Activated T-cell treated with anti-CD3 and anti-CD28 coated beads, Interleukin-2, amount 50 U/mL, for 1 hour (primary cell): ENCODE measurements around the gene MS4A12.
"Not testable (repeated sequence)": the region's sequence is repeated elsewhere in the genome, so short reads cannot be mapped to it uniquely, and the experiment has no call there.

Experiments
- DNase-seq: peaks from one replicate; pipeline ENCODE4 v3.0.0-alpha.2; 2020

MS4A12 gene, protein sequence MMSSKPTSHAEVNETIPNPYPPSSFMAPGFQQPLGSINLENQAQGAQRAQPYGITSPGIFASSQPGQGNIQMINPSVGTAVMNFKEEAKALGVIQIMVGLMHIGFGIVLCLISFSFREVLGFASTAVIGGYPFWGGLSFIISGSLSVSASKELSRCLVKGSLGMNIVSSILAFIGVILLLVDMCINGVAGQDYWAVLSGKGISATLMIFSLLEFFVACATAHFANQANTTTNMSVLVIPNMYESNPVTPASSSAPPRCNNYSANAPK

DNA sequence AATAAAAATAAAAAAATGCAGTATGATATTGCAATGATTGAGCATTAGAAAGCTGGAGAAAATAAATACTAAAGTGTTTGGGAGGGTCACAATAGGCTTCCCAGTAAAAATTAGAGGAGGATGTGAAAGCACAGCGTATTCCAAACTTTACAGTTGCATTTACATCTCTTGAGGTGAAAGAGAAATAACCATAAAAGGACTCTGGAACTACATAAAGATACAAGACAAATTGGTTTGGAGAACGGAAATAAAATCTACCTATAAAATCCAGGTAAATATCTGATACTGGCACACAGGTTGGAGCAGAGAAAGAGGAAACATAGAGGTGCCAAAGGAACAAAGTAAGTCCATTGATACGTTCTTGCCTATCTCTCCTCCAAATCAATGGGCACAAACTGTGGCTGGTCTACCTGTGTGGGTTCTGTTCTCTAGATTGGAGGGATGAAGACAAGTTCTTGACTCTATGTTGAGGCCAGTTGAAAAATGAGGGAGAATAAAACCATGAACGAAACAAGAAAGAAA, at the start of gene MS4A12:
MS4A12 (plus strand) TSS at position 291 of the 522 bp plus-strand sequence. CDS start 4,541 bp downstream, outside the sequence.
- no peak for DNase-seq

DNA sequence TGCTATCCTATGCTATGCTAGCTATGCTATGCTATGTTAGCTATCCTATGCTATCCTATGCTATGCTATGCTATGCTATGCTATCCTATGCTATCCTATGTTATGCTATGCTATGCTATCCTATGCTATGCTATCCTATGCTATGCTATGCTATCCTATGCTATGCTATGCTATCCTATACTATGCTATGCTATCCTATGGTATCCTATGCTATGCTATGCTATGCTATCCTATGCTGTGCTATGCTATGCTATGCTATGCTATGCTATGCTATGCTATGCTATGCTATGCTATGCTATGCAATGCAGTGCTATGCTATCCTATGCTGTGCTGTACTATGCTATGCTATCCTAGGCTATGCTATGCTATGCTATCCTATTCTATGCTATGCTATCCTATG, 45.5 kb upstream of the MS4A12 start:
- DNase-seq, result no peak

DNA sequence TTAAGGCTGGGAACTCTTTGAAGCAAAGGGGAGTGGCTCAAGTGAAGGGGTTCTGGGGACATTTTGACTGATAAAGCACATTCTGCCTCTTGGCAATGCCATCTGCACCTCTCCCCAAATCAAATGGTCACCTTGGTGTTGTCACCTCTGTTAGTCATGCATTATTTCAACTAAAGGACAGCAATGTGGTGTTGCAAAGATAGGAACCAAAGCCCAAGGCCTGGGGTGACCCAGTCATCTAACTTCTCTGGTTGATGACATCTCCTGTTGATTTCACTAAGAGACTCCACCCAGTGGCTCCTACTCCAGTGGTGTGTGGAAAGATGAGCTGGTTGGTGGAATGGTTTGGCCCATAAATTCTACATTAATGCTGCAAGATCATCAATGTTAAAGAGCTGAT, 44.7 kb upstream of the MS4A12 start:
- no peak for DNase-seq

DNA sequence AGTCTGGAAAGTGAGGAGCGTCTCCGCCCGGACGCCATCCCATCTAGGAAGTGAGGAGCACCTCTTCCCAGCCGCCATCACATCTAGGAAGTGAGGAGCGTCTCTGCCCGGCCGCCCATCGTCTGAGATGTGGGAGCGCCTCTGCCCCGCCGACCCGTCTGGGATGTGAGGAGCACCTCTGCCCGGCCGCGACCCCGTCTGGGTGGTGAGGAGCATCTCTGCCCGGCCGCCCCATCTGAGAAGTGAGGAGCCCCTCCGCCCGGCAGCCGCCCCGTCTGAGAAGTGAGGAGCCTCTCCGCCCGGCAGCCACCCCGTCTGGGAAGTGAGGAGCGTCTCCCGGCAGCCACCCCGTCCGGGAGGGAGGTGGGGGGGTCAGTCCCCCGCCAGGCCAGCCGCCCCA, 41.4 kb upstream of the MS4A12 start:
- DNase-seq, result not testable (repeated sequence)

DNA sequence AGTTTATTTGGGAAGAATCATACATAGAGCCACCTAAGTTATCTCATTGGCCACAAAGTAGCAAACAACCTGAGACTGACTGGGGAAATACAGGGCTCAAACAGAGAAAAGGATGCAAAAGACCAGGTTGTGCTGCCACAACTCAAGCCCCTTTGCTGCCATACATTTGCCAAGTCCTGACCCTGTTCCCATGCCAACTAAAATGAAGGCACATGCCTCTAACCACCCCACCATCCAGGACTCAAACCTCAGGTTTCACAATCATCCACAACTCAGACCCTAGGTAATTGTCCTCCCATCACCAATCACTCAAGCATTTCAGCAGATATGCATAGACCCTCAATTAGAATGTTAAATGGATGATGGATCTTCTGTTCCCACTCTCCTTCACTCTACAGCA, 38.4 kb upstream of the MS4A12 start:
- DNase-seq, result no peak

DNA sequence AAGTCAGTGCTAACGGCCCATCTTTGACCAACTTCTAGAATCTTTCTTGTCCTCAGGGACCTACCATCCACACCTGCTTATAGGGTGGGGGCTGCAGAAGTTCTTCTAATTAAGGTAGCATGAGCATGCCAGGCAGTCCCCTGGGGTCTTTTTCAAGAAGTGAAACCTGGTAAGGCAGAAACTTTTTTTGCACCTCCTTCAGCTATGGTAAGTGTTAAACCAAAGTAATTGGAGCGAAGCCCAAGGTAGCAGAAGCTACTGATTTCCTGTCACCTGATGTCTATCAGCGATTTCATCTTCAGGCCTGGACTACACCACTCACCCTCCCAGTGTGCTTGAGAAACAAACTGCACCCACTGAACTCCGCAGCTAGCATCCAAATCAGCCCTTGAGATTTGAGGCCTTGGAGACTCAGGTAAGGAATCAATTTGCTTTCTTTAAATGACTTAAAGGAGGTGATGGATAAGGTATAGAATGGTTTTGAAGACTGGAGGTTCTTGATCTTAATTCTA, 37.0 kb upstream of the MS4A12 start, which contains the start of gene MS4A1:
MS4A1 (plus strand) TSS at position 317 of the 512 bp plus-strand sequence. CDS start 6,528 bp downstream, outside the sequence.
- no peak for DNase-seq

DNA sequence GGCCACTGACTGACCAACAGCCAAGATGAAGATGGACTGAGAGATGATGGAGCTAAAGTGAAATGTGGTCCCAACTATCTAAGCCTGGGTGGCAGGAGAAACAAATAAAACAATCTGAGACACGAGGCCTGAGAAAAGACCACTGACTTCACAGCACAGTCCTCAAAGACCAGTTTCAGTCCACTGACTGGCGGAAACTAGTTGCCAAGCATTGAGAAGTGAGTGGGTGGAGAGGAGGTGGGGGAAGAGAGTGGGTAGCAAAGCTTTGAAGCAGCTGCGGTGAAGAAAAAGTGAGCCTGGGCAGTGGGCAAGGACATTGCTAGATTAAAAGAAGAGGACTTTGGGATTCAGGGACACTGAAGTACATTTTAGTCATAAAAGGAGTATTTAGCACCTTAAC, 35.0 kb upstream of the MS4A12 start:
- DNase-seq, result no peak

DNA sequence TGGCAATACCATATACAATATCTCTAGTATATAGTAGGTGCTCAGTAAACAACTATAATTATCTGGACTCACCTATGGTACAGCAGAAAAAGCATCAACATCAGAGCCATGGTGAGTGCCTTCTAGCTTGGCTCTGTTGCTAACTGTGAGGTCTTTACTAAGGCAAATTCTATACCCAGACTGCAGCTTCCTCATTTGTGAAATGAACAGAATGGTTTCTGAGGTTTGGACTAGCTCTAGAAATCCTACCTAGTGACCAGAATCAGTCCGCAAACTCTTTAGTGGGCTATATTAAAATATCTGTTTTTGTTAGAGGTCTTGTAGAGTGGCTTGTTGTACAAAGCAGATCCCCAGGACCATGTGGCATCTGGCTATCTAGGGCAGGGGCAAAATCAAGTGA, 33.2 kb upstream of the MS4A12 start:
- DNase-seq, result no peak

DNA sequence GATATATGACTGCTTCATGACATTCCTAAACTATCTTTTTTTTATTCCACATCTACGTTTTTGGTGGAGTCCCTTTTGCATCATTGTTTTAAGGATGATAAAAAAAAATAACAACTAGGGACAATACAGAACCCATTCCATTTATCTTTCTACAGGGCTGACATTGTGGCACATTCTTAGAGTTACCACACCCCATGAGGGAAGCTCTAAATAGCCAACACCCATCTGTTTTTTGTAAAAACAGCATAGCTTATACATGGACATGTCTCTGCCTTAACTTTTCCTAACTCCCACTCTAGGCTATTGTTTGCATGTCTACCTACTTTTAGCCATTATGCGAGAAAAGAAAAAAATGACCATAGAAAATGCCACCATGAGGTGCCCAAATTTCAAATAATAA, 23.7 kb upstream of the MS4A12 start:
- no peak for DNase-seq

DNA sequence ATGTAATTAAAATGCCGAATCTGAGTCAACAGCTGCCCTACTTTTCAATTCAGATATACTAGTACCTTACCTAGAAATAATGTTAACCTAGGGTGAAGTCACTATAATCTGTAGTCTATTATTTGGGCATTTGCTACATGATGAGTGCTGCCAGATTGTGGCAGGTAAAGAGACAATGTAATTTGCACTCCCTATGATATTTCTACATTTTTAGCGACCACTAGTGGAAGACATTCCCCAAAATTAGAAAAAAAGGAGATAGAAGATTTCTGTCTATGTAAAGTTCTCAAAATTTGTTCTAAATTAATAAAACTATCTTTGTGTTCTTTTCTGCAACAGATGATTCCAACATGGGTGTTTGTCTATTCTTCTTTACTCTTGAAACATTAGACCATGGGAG, 22.9 kb upstream of the MS4A12 start:
- DNase-seq, result no peak

DNA sequence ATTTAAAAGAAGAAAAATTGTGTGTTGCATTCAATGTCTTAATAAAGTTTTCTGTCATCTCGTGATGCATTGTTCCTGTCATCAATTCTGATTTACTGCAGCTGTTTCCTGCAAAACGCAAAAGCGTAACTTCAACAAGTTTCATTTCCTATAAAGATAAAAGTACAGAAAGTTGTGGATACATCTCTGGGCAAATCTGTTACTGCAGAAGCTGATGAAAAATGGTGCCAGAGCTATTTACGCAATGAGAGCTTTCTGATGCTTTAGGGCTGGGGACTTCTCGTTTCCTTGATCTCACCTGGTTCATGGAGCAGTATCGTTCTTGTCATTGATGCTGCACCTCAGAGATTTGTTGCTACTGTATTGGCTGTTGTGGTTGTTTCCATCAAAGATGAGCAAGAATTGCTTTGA, 15.5 kb upstream of the MS4A12 start:
- DNase-seq, result no peak

DNA sequence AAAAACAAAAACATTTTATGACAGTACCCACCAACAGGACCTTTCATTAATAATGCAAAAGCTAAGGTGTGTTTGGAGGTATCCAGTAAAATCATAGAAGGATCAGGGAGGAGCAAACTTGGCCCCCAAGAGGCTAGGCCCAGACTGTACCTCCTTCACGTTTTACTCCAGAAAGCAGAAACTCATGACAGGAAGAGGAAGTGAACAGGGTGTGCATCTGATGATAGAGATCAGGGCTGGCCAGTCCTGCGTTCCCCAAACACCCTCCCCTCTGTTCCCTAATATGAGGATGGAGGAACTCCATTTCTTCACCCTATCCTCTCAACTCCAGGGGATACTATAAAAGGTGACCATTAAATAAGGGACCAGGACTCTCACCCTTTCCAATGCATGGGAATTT, 10.2 kb upstream of the MS4A12 start:
- DNase-seq, result no peak

DNA sequence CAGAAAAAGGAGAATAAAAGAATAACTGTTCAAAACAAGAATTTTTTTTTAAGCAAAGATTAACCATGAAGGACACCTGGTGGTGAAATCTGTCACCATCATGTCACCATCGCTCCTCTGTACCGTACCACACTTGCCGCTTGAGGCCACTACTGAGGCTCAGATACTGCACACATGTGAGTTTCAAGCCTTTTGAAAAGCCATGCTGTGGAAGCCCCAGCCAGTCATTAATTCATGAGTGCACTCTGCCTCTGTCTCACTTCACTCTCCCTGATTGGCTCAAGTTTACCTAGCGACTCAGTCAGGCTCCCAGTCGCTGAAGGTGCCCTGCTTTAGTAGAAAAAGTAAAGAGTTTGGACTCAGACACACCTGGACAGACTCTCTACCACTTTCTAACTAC, 6.6 kb upstream of the MS4A12 start:
- no peak for DNase-seq

DNA sequence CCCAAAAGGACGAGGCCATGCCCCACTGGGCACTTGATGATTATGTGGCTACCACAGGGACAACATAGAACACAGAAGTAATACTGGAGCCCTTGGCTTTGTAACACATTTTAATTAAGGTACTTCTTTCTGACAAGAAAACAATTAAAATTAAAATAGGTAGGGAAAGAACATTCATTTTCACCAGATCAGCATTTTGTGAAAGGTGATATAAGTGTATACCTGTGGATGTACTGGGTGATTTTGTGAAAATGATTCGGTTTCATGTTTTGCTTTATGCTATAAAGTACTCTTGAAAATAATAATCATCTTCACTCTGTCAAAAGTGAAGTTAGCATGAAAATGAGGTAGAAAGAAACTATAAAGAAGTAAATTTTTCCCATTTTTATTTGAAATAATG, 876 bp downstream of the MS4A12 start:
- DNase-seq, result no peak

DNA sequence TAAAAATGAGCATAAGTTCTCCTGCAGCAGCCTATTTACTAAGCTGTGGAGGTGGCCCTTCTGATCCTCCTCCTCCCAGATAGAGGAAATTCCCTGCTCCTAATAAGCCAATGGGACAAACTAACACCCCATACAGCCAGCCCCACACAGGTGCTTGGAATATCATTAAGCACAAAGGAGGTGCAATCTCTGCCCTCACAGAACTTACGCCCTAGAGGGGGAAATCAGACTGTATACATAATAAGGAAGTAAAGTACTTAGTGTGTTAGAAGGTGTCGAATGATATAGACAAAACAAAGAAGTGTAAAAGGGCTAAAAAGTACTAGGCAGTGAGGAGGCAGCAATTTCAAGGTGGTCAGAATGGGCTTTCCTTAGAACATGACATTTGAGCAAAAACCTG, 5.8 kb downstream of the MS4A12 start:
- no peak for DNase-seq

DNA sequence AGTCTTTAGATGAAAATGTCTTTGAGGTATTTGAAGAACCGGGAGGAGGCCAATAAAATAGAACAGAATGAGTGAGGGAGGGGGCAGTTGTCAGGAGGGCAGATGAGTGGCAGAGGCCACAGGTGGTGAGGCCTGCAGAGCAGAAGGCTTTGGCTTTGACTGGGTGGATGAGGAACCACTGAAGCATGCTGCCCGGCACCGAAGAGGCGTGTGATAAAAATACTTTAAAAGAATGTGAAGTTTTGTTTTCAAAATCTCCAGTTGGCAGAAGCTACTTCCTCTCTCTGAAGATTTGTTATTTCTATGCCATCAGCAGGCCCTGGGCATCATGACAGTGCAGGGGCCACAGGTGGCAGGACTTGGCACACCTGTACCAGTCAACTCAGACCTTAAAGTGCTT, 6.3 kb downstream of the MS4A12 start:
- DNase-seq, result no peak

DNA sequence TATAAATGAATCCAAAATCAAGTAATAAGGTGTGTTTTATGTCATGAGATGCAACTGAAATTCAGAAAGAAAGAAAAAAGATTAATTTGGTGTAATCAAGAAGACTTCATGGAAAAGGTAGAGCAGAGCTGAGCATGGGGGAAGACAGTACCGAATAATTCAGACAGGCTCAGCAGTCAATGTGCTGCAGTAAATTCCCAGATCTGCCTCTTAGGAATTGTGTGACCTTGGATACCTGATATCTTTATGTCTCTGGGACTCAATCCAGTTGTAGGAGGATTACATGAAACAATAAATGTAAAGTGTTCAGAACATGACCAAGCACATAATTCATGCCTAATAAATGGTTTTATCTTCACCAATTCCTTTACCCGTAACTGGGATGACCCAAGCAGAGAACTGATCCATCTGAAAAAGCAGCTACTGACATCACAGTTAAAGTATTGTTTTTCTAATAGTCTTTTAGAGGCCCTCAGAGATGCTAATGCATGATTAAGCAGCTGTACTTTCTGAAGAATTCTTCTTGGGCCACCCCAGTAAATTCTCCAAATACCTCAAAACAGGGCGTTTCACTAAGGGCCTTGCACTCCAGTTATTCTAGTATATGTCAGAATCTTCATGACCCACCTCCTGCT, 7.8 kb downstream of the MS4A12 start:
- DNase-seq, result no peak

DNA sequence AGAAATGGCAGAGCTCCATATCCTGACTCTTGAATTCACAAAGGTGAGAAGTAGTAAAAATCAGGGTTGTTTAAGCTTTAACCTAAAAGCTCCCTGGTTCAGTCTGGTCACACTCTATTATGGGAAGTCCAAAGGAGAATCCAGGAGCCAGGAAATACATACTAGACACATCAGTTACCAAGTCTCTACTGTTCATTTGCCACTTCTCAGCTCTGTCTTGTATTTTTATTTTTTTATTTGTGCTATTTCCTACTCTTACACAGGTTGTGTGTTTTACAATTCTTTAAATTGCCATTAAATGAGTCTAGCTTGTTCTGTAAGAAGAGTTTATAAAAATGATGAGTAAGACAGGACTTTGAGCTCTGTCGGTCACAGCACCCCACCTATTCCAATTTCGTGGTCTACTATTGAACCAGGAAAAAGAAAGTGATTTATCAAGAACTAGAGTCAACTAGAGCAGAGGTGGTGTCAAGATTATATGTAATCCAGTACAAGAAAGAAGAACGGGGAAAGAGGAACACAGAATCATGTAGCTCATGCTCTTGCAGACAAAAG, 9.7 kb downstream of the MS4A12 start:
- no peak for DNase-seq

DNA sequence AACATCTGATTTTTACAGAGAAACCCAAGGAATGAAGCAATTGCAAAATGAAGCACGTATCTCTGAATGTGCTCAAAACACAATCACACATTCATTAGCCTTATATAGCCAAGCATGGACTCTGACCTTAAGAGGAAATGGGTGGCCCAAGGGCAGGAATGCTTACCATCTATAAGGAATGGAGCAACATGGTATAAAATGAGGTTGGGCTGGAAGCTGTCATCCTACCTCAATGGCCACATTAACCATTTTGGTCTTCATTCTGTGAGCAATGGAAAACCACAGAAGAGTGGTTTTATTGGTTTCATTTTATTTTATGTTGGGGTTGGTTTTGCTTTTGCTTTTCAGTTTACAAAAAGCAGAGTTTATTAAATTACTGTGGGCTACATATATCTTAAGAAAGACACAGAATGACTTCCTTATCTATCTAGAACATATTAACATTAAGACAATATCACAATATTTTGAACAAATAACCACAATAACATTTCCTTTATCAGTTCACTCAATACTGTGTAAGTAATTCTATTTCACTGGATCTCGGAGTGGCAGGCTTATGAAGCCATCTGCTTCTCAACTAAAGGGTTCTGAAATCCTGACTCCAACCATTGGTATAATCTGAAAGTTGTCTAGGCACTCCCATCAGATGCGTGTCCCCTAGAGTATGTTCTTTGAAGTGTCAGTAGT, 11.8 kb downstream of the MS4A12 start:
- no peak for DNase-seq

DNA sequence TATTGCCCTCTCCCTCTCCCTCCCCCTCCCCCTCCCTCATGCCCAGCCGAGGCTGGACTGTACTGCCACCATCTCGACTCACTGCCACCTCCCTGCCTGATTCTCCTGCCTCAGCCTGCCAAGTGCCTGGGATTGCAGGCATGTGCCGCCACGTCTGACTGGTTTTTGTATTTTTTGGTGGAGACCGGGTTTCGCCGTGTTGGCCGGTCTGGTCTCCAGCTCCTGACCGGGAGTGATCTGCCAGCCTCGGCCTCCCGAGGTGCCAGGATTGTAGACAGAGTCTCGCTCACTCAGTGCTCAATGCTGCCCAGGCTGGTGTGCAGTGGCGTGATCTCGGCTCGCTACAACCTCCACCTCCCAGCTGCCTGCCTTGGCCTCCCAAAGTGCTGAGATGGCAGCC, 17.0 kb downstream of the MS4A12 start:
- not testable (repeated sequence) for DNase-seq

DNA sequence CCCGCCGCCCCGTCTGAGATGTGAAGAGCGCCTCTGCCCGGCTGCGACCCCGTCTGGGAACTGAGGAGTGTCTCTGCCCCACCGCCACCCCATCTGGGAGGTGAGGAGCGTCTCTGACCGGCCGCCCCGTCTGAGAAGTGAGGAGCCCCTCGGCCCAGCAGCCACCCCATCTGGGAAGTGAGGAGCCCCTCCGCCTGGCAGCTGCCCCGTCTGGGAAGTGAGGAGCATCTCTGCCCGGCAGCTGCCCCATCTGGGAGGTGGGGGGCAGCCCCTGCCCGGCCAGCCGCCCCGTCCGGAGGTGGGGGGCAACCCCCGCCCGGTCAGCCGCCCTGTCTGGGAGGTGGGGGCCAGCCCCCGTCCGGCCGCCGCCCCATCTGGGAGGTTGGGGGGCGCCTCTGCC, 17.6 kb downstream of the MS4A12 start:
- DNase-seq, result not testable (repeated sequence)

DNA sequence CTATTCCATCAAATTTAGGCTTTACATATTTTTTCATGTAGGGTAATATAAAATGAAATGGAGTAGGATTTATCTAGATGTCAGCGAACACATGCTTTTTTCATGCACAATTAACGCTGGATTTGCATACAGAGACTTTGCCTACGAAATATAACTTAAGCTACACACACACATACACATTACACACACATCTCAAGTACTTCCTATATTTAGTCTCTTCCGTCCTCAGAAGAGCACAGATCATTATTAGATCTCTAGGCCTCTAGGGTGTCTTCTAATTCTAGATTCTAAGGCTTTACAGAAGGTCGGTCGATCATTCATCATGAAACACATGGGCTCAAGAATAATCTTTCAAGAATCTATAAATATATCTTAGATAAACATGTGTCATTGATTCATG, 18.8 kb downstream of the MS4A12 start:
- no peak for DNase-seq

DNA sequence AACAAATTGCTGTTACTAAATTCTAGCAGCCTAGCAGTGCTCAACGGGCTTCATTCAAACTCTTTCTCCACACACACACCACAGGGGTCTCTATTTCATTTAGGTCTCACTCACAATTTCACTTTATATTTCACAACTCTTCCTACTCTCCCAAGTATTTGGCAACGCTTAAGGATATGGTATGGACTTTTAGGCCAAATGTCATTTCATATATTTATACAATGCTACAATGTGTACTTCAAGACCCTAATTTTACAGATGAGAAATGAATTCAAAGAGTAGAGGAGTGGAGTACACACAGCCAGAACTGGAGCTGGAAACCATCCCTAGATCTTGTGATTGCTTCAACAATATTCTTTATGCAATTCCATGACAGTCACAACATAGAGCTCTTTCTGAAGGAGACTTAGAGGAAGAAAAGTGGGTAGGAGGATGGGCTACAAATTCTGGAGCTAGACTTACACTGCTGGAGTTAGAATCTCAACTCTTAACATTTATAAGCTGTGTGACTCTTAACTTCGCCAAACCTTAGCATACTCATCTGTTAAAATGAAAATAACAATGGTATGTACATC, 20.2 kb downstream of the MS4A12 start:
- no peak for DNase-seq
